EH (cell line): ENCODE data around the gene MLST8.
"Not testable (repeated sequence)": the region's sequence is repeated elsewhere in the genome, so short reads cannot be mapped to it uniquely, and the experiment has no call there.

Experiments
- DNase-seq: peaks from one replicate; pipeline ENCODE4 v3.0.0-alpha.2; 2015; ENCODE audit warnings: low read depth

Gene MLST8

DNA sequence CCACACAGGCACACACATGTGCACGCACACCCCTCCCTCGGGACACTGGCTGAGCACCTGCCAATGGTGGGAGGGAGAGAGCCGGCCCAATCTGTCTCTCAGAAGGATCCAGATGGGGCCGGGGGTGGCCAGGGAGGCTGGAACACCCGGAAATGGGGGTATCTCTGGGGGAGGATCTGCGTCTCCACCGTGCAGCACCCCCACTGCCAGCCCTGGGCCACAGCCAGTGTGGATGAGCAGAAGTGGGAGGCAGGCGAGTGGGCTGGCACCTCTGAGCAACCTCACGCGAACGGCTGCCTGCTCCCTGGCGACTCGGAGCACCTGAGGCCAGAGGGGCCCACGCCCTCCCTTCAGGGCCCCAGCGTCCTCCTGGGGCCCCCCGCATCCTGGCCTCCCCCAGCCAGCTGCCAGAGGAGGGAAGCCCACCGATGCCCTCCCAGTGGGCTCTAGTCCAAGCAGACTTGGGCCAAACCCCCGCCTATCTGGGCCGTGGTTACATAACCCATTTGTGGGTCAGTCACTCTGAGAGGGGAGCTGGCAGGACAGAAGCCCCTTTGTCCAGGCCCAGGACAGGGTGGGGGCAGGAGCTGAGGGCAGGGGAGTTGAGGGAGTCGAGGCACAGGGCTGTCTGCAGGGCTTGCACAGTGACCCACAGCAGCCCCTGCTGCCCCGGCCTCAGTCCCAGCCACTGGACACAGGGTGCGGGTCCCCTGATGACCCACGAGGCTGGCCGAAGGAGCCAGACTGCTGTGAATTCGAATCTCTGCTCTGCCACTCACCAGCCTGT lies 14.4 kb upstream of the MLST8 start:
- no peak for DNase-seq

DNA sequence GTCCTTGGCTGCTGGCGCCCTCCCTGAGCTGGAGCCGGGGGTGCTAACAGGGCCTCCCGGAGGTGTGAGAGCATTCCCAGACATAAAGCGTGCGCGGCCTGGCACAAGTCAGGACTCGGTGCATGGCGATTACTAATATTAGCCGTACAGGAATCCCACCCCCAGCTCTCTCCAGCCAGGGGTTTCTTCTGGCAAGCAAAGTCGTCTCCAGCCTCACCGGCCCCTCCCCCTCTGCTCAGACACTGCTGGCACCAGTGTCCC lies 13.9 kb upstream of the MLST8 start:
- DNase-seq = no peak

DNA sequence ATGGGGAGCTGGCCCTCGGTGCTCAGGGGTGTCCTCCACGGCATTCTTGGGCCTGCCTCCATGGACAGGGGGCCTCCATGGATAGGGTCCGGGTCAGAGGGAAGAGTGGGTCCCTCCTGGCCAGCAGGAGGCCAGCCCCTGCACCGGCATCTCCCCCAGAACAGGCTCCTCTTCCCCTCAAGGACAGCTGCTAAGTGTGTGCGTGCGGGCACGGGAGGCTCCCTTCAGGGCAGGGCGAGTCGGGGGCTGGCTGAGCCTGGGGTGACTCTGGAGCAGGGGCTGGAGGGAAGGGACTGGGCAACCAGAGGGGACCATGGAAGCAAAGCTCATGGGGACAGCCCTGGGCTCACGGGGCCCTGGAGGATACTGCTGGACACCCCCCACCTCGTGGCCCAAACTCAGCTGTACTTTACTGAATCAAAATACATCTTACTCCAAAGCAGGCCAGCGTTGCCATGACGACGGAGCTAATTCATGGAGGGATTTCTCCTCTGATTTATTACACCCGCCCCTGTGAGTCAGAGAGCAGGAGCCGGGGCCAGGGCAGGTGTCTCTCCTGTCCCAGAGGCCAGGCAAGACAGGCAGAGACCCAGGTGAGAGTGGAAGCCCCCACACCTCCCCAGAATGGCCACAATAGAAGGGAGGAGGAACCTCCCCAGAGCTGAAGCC lies 11.0 kb upstream of the MLST8 start:
- DNase-seq = peak; percentile 47

- DNase-seq = peak; percentile 46
Measured at GRCh38 chr16:2194852-2195321, 10.4 kb upstream of the MLST8 start.

DNA sequence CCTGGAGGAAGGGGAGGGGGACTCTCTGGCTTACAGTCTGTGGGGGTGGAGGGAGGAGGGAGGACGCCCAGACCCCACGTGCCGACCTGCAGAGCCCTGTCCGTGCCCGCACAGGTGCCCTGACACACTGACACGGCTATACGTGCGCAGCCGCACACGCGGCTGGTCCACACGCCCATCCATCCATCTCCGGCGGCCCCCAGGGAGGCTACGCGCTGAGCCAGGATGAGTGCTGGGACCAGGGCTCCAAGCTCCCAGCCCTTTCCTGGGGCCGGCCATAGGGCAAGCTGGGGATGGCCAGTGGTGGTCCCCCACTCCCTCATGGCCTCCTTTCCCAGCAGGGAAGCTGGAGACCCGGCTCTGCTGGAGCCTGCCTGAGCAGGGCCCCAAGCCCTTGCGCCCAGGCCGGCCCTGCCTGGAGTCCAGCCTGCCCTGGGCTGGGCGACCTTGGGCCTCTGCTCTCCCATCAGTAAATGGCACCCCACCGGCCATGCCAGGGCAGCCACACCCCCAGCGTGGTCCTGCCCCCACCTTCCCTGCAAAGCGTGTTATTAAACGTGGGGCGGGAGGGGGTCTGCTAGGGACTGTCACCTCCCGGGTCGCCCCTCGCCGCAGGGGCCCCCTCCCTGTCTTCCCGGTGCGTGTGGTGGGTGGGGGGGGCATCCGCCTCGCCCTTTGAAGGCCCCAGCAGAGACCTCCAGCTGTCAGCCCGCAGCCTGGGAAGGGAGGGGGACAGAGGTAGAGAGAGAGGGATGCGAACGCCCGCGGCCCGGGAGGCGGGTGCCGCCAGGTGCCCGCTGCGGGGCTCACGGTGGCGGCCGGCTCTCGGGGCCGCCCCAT lies 9.7 kb upstream of the MLST8 start:
- no peak for DNase-seq

- DNase-seq = peak; percentile 38
Measured at GRCh38 chr16:2196162-2196980, 8.9 kb upstream of the MLST8 start, which contains the start of gene CASKIN1. TSS of gene CASKIN1 (minus strand) at chr16:2196605. CDS start at chr16:2196432, 173 bp downstream.

- no peak for DNase-seq
Measured at GRCh38 chr16:2196981-2197511, 8.2 kb upstream of the MLST8 start.

- DNase-seq = no peak
Measured at GRCh38 chr16:2197765-2198164, 7.5 kb upstream of the MLST8 start.

GRCh38 chr16:2198283-2198682 lies 7.0 kb upstream of the MLST8 start:
- DNase-seq = no peak

- DNase-seq = no peak
Measured at GRCh38 chr16:2199095-2199494, 6.2 kb upstream of the MLST8 start.

- no peak for DNase-seq
Measured at GRCh38 chr16:2199621-2200139, 5.6 kb upstream of the MLST8 start.

- DNase-seq = no peak
Measured at GRCh38 chr16:2200313-2200712, 4.9 kb upstream of the MLST8 start.

DNA sequence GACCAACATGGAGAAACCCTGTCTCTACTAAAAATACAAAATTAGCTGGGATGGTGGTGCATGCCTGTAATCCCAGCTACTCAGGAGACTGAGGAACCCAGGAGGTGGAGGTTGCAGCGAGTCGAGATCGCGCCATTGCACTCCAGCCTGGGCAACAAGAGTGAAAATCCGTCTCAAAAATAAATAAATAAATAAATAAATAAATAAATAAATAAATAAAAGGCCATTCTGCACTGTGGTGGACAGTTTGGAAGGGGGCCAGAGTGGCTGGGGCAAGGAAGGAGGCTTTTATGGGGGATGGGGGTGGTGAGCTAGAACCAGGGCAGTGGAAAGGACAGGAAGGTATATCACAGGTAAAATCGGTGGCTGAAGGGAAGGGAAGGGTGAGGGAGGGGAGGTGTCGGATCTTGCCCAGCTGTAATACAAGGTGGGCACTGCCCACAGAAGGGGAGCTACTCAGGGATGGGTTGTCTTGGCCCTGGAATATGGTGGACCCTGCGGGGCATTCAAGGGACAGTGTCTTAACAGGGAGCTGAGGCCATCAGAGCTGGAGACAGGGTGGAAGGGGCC lies 2.0 kb upstream of the MLST8 start:
- DNase-seq = not testable (repeated sequence)

DNA sequence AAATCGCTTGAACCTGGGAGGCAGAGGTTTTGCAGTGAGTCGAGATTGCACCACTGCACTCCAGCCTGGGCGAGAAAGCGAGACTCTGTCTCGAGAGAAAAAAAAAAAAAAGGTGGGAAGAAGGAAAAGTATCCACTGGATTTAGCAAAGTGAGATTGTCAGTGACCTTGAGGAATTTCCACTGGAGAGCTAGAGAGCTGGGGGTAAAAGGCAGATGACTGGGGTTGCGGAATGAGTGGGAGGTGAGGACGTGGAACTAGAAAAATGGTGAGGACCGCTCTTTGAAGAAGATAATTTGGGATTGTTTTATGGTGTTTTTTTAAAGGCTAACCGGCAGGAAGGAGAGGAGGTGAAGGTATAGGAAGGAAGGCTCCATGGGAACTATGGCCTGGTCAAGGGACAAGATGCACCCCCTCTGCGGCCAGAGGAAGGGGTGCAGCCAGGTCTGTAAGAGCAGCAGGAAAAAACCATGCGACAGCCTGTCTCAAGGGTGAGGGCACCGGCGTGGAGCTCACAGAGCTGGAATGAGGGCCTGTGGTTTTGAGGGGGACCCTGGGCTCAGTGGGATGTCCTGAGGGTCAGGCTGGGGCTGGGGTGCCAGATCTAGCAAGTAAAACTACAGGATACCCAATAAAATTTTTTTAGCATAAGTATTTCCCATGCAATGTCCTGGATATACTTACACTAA lies 694 bp upstream of the MLST8 start:
- DNase-seq = no peak

GRCh38 chr16:2205967-2206313 lies 686 bp downstream of the MLST8 start:
- no peak for DNase-seq

DNA sequence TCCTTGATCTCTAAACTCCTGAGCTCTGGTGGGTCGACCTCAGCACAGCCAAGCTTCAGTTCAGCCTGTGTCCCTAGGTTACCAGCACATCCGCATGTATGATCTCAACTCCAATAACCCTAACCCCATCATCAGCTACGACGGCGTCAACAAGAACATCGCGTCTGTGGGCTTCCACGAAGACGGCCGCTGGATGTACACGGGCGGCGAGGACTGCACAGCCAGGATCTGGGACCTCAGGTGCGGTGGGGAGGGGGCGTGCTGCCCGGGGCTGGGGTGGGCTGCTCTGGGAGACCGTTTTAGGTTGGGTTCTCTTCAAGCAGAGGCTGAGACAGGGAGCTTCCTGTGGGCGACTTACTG lies 1.1 kb downstream of the MLST8 start:
- DNase-seq = no peak

GRCh38 chr16:2206780-2207433 lies 1.7 kb downstream of the MLST8 start:
- no peak for DNase-seq

DNA sequence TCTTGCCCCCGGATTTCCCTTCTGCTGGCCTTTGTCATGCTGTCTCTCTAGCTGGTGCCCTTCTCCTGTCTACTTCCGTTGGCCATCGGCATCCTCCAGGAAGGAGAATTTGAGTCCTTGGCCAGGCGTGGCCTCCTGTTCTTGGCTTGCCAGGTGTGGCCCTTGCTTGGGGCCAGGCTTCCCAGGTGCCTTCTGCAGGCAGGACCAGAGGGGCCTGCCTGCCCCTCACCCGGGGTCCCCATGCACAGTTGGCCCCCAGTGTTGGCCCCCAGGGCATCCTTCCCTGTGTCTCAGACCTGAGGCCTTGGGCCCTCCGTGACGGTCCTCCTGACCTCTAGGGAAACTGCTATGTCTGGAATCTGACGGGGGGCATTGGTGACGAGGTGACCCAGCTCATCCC lies 2.6 kb downstream of the MLST8 start:
- DNase-seq = no peak

- DNase-seq = no peak
Measured at GRCh38 chr16:2208308-2208707, 3.1 kb downstream of the MLST8 start.

DNA sequence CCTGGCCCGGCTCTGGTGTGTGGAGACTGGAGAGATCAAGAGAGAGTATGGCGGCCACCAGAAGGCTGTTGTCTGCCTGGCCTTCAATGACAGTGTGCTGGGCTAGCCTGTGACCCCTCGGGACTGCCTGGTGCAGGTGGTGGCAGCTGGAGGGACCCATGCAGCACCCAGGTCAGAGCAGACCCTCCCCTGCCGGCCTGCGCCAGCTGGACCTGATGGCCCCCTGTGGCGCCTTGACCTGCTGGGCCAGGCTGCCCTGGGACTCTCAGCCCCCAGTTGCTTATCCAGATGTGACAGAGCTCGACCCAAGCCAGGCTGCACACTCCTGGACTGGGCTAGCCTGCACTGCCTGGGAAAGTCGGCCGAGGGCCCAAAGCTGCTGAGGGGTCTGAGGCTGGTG lies 3.5 kb downstream of the MLST8 start:
- DNase-seq = no peak
